Measurements from ENCODE around the gene ADK.

ADK gene

GRCh38 chr10:74480778-74481177 lies 329.8 kb downstream of the ADK start:
- intact Hi-C loops (cut with DNase I; ENCODE audit: low total_unique reads) = no loop called here
- Histone ChIP-seq H3K4me1 (no peaks in the 10 kb centered on the region), H3K36me3 (peaks cover 0 to 5% (median 0%) of the 10 kb centered on the region in 3 donors), H3K27me3 (no peaks in the 10 kb centered on the region), H3K9me3 (peaks cover 0 to 5% (median 0%) of the 10 kb centered on the region in 3 donors), H3K27ac (no peak overlapping the region), H3K4me3 (no peak overlapping the region)
- TF ChIP-seq CTCF (IDR thresholded peaks at IDR 0.05) = no peak
- DNase-seq = no peak

GRCh38 chr10:74483356-74483755 lies 332.3 kb downstream of the ADK start:
- H3K4me1 ChIP-seq = no peaks in the 10 kb centered on the region
- H3K36me3 ChIP-seq = peaks cover 0 to 5% (median 0%) of the 10 kb centered on the region in 3 donors
- peaks cover 0 to 5% (median 0%) of the 10 kb centered on the region in 3 donors for H3K9me3 ChIP-seq
- H3K27me3 ChIP-seq = no peaks in the 10 kb centered on the region
- DNase-seq = no peak
- TF ChIP-seq CTCF (IDR thresholded peaks at IDR 0.05) = no peak
- H3K4me3 ChIP-seq = no peak overlapping the region
- intact Hi-C loops (cut with DNase I; ENCODE audit: low total_unique reads) = no loop called here
- H3K27ac ChIP-seq = no peak overlapping the region

- Histone ChIP-seq H3K27me3 (no peaks in the 10 kb centered on the region), H3K27ac (no peak overlapping the region), H3K36me3 (peaks cover 0 to 5% (median 0%) of the 10 kb centered on the region in 3 donors), H3K4me1 (no peaks in the 10 kb centered on the region), H3K4me3 (no peak overlapping the region), H3K9me3 (peaks cover 0 to 5% (median 0%) of the 10 kb centered on the region in 3 donors)
- TF ChIP-seq CTCF (IDR thresholded peaks at IDR 0.05) = no peak
- no peak for DNase-seq
- intact Hi-C loops (cut with DNase I; ENCODE audit: low total_unique reads) = no loop called here
Measured at GRCh38 chr10:74485283-74485682, 334.3 kb downstream of the ADK start.

- peaks cover 0 to 5% (median 0%) of the 10 kb centered on the region in 3 donors for H3K36me3 ChIP-seq
- no peak overlapping the region for H3K27ac ChIP-seq
- H3K4me1 ChIP-seq = no peaks in the 10 kb centered on the region
- no peak for TF ChIP-seq CTCF (IDR thresholded peaks at IDR 0.05)
- no peaks in the 10 kb centered on the region for H3K27me3 ChIP-seq
- intact Hi-C loops (cut with DNase I; ENCODE audit: low total_unique reads) = no loop called here
- H3K9me3 ChIP-seq = peaks cover 0 to 5% (median 0%) of the 10 kb centered on the region in 3 donors
- no peak for DNase-seq
- H3K4me3 ChIP-seq = no peak overlapping the region
Measured at GRCh38 chr10:74486659-74487058, 335.6 kb downstream of the ADK start.

GRCh38 chr10:74488907-74489306 lies 337.9 kb downstream of the ADK start:
- intact Hi-C loops (cut with DNase I; ENCODE audit: low total_unique reads) = no loop called here
- Histone ChIP-seq H3K36me3 (no peaks in the 10 kb centered on the region), H3K4me1 (no peaks in the 10 kb centered on the region), H3K4me3 (no peak overlapping the region), H3K9me3 (no peaks in the 10 kb centered on the region), H3K27me3 (no peaks in the 10 kb centered on the region), H3K27ac (no peak overlapping the region)
- no peak for DNase-seq
- no peak for TF ChIP-seq CTCF (IDR thresholded peaks at IDR 0.05)

GRCh38 chr10:74490551-74490950 lies 339.5 kb downstream of the ADK start:
- Histone ChIP-seq H3K27me3 (no peaks in the 10 kb centered on the region), H3K9me3 (no peaks in the 10 kb centered on the region), H3K4me1 (no peaks in the 10 kb centered on the region), H3K36me3 (no peaks in the 10 kb centered on the region), H3K4me3 (no peak overlapping the region), H3K27ac (no peak overlapping the region)
- intact Hi-C loops (cut with DNase I; ENCODE audit: low total_unique reads) = no loop called here
- no peak for TF ChIP-seq CTCF (IDR thresholded peaks at IDR 0.05)
- no peak for DNase-seq
